DMS114 treated with DMSO at 0.1 percent for 48 hours (cell line): Measurements from ENCODE around the gene ZC3H13.
"Not testable (repeated sequence)": the region's sequence is repeated elsewhere in the genome, so short reads cannot be mapped to it uniquely, and the experiment has no call there.

Source experiments
- DNase-seq: peaks from one replicate; lab custom pipeline; 2025; ENCODE audit not compliant: unreplicated experiment; lab: John Stamatoyannopoulos, UW

Gene ZC3H13

GRCh38 chr13:46016216-46016615 is 36.3 kb downstream of the ZC3H13 start:
- no peak for DNase-seq

DNA sequence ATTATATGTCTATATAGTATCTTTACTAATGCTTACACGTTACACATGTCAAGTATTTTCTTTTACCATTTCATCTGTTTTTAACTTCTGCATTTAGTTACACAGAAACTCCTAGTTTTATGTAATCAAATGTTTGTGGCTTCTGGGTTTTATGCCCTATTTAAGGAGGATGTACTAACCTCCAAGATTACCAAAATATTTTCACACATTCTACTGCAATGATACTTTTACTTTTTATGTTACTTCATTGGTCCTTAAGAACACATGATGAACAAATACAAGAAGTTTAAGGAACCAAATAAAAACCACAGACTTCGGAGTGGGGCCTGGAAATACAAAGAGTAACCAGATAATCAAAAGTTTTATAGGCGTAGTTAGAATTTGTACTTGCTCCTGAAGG is 37.2 kb downstream of the ZC3H13 start:
- DNase-seq, result no peak

DNA sequence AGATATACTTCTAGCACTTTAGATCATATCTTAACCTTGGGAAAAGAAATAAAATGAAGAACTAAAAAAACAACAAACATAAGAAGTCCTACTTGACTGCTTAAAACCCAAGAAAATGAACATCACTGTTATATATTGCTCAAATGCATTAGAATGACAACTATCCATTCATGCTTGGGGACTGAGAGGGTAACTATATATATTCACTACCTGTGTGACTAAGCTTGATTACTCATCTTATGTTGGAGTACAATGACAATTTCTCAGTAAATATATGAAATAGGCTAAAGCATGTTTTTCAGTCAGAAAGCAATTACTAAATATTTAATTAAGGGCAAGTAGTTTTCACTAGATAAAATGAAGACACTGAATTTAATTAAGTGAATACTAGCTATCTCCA is 40.1 kb downstream of the ZC3H13 start:
- DNase-seq, result no peak

DNA sequence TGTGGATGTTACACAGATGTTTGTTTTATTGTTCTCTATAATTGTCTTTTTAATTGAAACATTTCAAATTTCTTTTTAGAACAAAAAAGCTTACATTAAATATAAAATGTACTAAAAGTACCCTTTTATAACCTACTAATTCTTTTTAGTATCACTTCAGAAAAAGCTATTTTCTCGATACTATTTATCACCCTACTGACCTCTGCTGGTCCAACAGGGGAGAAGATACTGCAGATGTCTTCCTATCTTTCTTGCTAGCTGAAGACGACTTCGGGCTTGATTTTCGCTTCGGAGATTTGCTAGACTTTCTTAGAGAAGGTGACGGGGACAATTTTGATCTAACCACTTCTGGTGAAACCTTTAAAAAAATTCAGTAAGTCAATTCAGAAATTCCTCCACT is 42.4 kb downstream of the ZC3H13 start:
- no peak for DNase-seq

GRCh38 chr13:46008631-46009030 is 43.9 kb downstream of the ZC3H13 start:
- DNase-seq, result no peak

GRCh38 chr13:46006688-46007452 is 45.7 kb downstream of the ZC3H13 start:
- no peak for DNase-seq

- no peak for DNase-seq
These were observed 48.1 kb downstream of the ZC3H13 start for GRCh38 chr13:46004491-46004890.

- DNase-seq, result no peak
These were observed 55.9 kb downstream of the ZC3H13 start for GRCh38 chr13:45996631-45997030.

- DNase-seq, result no peak
These were observed 57.3 kb downstream of the ZC3H13 start for GRCh38 chr13:45995245-45995644.

DNA sequence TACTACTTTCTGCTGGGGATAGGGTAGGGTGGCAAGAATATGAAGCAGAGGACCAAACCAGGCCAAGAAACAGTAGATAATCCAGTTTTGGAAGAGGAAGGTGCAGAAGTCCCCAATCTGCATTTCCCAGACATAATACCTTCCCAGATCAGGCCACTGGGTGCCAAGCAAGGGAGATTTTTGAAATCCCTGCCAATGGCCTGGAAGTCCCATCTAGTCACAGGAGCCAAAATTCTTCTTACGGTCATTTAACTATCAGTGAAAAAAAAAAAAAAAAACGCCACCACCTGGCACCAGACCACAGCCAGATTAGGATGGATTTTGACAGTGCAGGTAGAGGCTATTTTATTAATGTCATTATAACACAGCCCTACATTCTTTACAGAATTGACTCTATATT is 57.8 kb downstream of the ZC3H13 start:
- no peak for DNase-seq

DNA sequence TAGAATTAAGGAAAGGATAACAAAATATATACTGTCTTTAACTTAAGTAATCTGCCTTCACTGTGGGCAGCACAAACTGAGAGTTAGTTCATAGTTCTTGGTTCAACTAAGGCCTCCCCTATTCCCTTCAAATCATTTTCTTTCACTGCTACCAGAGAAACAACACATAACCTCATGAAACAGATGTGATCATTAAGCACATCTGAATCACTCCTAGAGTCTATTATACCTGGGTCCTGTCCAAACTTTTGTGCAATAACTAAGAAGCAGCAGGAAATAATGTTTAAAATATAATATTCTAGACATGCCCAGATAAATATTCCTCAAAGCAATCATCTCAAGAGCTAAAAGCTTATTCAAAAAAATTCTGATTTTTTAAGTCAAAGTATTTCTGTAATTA is 62.9 kb downstream of the ZC3H13 start:
- no peak for DNase-seq

DNA sequence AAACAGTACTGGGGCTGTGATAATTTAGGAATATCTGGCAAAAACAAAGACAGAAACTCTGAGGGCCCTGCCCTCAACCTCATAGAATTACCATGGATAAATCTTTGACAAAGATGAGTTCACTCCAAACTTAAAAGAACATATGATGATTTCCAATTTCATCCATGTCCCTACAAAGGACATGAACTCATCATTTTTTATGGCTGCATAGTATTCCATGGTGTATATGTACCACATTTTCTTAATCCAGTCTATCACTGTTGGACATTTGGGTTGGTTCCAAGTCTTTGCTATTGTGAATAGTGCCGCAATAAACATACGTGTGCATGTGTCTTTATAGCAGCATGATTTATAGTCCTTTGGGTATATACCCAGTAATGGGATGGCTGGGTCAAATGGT is 71.4 kb downstream of the ZC3H13 start:
- not testable (repeated sequence) for DNase-seq

- no peak for DNase-seq
These were observed 77.2 kb downstream of the ZC3H13 start for GRCh38 chr13:45975337-45975736.

DNA sequence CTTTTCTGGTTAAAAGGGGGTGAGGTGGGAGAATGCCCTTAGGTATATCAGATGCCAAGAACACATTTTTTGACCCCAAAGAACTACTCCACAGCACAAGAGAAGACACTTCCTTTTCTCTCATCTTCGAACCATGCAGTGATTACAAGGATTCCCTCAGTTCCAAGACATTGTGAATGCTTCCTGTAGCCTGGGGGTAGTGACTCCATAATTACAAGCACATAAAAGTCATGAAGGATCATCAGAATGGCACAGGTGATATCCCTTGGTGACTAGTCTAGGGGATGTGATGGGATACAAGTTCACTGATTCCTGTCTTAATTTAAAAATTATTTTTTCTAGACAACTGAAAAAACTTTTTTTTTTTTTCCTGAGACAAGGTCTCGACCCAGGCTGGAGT is 78.0 kb downstream of the ZC3H13 start:
- DNase-seq, result no peak

- no peak for DNase-seq
These were observed 85.0 kb downstream of the ZC3H13 start for GRCh38 chr13:45967589-45967988.

- no peak for DNase-seq
These were observed 85.8 kb downstream of the ZC3H13 start for GRCh38 chr13:45966715-45967114.

GRCh38 chr13:45961468-45961867 is 91.1 kb downstream of the ZC3H13 start:
- DNase-seq, result no peak

DNA sequence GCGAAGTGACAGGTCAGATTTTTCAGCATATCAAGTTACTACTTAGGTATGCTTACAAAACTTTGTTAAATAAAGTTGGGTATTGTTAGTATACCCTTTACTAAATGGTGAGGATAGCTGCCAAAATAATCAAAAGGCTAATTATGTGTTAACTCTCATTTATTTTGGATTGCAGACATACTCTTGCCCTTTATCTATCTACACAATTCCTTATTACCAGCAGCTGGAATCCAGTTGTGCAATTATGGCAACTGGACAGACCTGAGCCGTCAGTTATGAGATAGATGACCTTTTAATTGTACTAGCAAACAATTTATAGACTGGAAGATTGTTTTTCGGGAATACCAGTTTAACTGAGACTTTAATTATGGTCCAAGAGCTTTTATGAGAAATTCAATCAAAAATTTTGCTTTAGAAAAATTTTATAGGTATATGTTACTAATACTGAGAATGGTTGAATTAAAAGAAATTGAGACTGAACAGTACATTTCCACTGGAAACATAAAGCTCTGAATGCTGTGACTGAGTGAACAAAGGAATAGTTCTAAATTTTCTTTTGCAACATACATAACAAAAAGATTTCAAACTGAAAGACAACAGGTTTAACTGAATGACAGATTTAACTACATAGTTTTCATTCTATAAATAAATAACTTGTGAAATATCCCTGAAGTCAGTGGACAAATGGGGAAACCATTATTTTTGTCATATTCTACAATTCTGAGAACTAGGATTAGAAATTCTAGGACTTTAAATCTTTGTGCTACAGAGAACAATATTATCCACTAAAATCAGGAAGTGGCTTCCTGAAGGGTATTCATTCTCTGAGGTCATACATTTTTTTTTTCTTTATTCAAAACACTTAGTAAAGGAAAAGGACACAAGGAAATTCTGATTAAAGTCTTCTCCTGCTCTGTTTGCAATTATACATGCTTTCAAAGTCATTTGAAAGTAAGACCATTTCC is 97.4 kb downstream of the ZC3H13 start:
- DNase-seq, result no peak

- no peak for DNase-seq
These were observed 99.5 kb downstream of the ZC3H13 start for GRCh38 chr13:45953082-45953481.

GRCh38 chr13:45951724-45952123 is 100.8 kb downstream of the ZC3H13 start:
- no peak for DNase-seq

DNA sequence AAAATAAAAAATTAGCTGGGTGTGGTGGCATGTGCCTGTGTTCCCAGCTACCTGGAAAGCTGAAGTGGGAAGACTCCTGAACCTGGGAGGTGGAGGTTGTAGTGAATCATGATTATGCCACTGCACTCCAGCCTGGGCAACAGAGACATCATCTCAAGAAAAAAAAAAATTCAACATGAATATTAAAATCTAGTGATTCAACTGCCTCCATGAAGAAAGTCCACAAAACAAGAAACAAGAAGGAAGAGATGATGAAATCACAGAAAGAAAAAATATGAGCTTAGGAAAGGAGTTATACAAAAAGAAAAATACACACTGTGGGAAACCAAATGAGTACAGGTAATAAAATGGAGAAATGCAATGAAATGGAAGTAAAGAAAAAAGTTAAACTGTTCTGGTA is 101.4 kb downstream of the ZC3H13 start:
- no peak for DNase-seq

DNA sequence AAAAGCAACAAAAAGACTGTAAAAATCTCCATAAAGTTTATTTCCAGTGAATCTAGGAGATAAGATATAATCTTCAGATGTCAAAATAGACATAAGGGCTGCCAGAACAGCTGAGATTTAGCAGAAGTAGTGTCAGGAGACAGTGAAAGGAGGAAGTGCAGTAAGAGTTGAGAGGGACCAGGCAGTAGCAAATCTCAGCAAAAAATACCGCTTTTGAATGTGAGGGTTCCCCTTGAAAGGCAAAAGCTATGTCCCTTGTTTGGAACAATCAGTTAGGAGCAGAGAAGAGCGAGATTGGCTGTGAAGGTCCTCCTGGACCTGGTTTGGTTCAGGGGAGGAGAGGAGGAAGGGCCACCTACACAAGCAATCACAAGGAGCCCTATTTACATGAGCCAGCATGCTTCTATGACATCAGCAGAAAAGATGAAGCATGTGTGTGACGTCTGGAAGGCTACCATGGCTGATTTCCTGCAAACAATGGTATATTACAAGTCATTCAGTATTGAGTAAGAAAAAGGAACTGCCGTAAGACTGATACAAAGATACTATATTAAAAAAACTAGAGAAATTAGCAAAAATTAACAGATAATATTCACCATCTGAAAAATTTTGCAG is 102.1 kb downstream of the ZC3H13 start:
- no peak for DNase-seq
